HG03175 (cell line): Measurements from ENCODE around the gene TTF1.
A peak's percentile ranks its signal among the peaks of the same experiment; 100 is the strongest.

Experiments used
- ATAC-seq: cut with Tn5 transposase; IDR thresholded peaks from one replicate; pipeline ENCODE4 v1.9.1; 2021; ENCODE audit warnings: mild to moderate bottlenecking, moderate library complexity; ENCODE audit not compliant: unreplicated experiment

Gene TTF1

GRCh38 chr9:132406554-132407122 is at the start of gene TTF1:
Gene TTF1, minus strand, starts transcription at chr9:132406840. Its CDS starts 4,019 bp downstream, at chr9:132402821.
- peak; percentile 90 for ATAC-seq

GRCh38 chr9:132456241-132456640 is 49.6 kb upstream of the TTF1 start:
- ATAC-seq, result no peak

- no peak for ATAC-seq
These were observed 44.6 kb upstream of the TTF1 start for GRCh38 chr9:132451276-132451675.

- ATAC-seq, result no peak
These were observed 41.3 kb upstream of the TTF1 start for GRCh38 chr9:132447902-132448301.

GRCh38 chr9:132447346-132447745 is 40.7 kb upstream of the TTF1 start:
- ATAC-seq, result no peak

GRCh38 chr9:132446887-132447286 is 40.2 kb upstream of the TTF1 start:
- no peak for ATAC-seq

- ATAC-seq, result no peak
These were observed 37.4 kb upstream of the TTF1 start for GRCh38 chr9:132443951-132444607.

GRCh38 chr9:132441404-132441803 is 34.8 kb upstream of the TTF1 start:
- no peak for ATAC-seq

- no peak for ATAC-seq
These were observed 34.1 kb upstream of the TTF1 start for GRCh38 chr9:132440735-132441134.

GRCh38 chr9:132439153-132439552 is 32.5 kb upstream of the TTF1 start:
- ATAC-seq, result no peak

GRCh38 chr9:132434881-132435280 is 28.2 kb upstream of the TTF1 start:
- no peak for ATAC-seq

GRCh38 chr9:132430998-132431397 is 24.4 kb upstream of the TTF1 start:
- ATAC-seq, result no peak

- ATAC-seq, result no peak
These were observed 20.2 kb upstream of the TTF1 start for GRCh38 chr9:132426639-132427414.

GRCh38 chr9:132425675-132426062 is 19.0 kb upstream of the TTF1 start:
- ATAC-seq, result no peak

GRCh38 chr9:132424857-132425674 is 18.4 kb upstream of the TTF1 start:
- no peak for ATAC-seq

GRCh38 chr9:132423503-132423902 is 16.9 kb upstream of the TTF1 start:
- ATAC-seq, result no peak

GRCh38 chr9:132422574-132422973 is 15.9 kb upstream of the TTF1 start:
- ATAC-seq, result no peak

GRCh38 chr9:132418726-132419363 is 12.2 kb upstream of the TTF1 start:
- no peak for ATAC-seq

GRCh38 chr9:132415181-132415580 is 8.5 kb upstream of the TTF1 start:
- no peak for ATAC-seq

GRCh38 chr9:132414731-132415130 is 8.1 kb upstream of the TTF1 start:
- no peak for ATAC-seq

- ATAC-seq, result no peak
These were observed 7.3 kb upstream of the TTF1 start for GRCh38 chr9:132413926-132414325.
